Left lung (tissue), 10 donors: Measurements from ENCODE around the gene CEACAM16. TPM values are rescaled to one million over a fixed set of nuclear protein-coding genes. Genes with fewer than 3 reads are reported as not detected.

Source experiments
- ATAC-seq: fragments of 200-7000 bp; cut with Tn5 transposase; one replicate; pipeline ENCODE4 v1.9.1; 2020; ENCODE audit warnings: moderate library complexity
- DNase-seq, 4 donors: peaks; one replicate each; pipeline ENCODE4 v3.0.0-alpha.2; 2013 to 2020
- H3K27ac ChIP-seq, 2 donors: fragments of 200-600 bp; sonication (generic) in 1 of 2; one replicate each; pipeline versions ENCODE4 v1.5.0 to v1.8.0; 2020 to 2021
- H3K27me3 ChIP-seq, 2 donors: fragments of 200-600 bp; sonication (generic) in 1 of 2; one replicate each; pipeline versions ENCODE4 v1.5.0 to v1.8.0; 2020 to 2021
- H3K36me3 ChIP-seq, 2 donors: fragments of 200-600 bp; sonication (generic) in 1 of 2; one replicate each; pipeline versions ENCODE4 v1.5.0 to v1.8.0; 2020 to 2021
- H3K4me1 ChIP-seq, 2 donors: fragments of 200-600 bp; one replicate each; pipeline ENCODE4 v1.8.0; 2021
- H3K4me3 ChIP-seq, 2 donors: fragments of 200-600 bp; sonication (generic) in 1 of 2; one replicate each; pipeline versions ENCODE4 v1.5.0 to v1.8.0; 2020 to 2021; ENCODE audit warnings: mild to moderate bottlenecking in 1 of 2
- H3K9me3 ChIP-seq, 2 donors: fragments of 200-600 bp; sonication (generic) in 1 of 2; one replicate each; pipeline versions ENCODE4 v1.5.0 to v1.8.0; 2020 to 2021
- CTCF ChIP-seq, 2 donors: fragments of 200-600 bp; sonication (generic) in 1 of 2; IDR thresholded peaks; one replicate each; pipeline versions ENCODE4 v1.5.0 to v1.8.0; 2021; ENCODE audit warnings: antibody characterized with exemption in 2 of 2
- intact Hi-C, 2 donors: fragments of 100-400 bp; cut with DNase I; formaldehyde crosslinking; loops; one replicate each; pipeline versions ENCODE4 v1.11.2 to v1.14.2; 2022
- polyA plus RNA-seq, 6 donors: library from polyadenylated mRNA; unstranded; fragments of 120-200 nt; gene quantifications; one replicate each; pipeline ENCODE4 v1.2.1, GENCODE V29; 2013; ENCODE audit not compliant: insufficient read length in 6 of 6
- total RNA-seq, 2 donors: library from RNA; stranded (reverse); fragmentation: NEBNext Ultra II Directional; extraction: Animal tissue kit (Norgen Biotek cat#: 25700); gene quantifications; one replicate each; pipeline ENCODE4 v1.2.1, GENCODE V29; 2021
- donor health status: DM: no; HTN: yes; CAD: no.
- donor health status: DM: no; HTN: no; CAD: no.

CEACAM16 gene
- total and polyA plus RNA-seq, 8 donors, result 0.20 TPM; not detected in 7

- Histone ChIP-seq H3K36me3 (no peaks in the 10 kb centered on the region), H3K27me3 (no peaks in the 10 kb centered on the region), H3K27ac (peak overlapping the region; percentile 70 to 88), H3K4me3 (no peak overlapping the region), H3K9me3 (no peaks in the 10 kb centered on the region), H3K4me1 (peaks cover 16 to 78% of the 10 kb centered on the region in 2 donors)
- TF ChIP-seq CTCF (IDR thresholded peaks at IDR 0.05), result no peak
- ATAC-seq, result peak; percentile 63
- DNase-seq, result peak; percentile 24 to 71 (median 53)
- intact Hi-C loops, result loop anchor here in 1 of 2 donors (5.0 kb wide), 1 partner anchor 87 kb away; no protein-coding TSS in a partner anchor
Observed at GRCh38 chr19:44684892-44685863, 13.8 kb upstream of the CEACAM16 start.

- ATAC-seq, result peak; percentile 46
- H3K27ac ChIP-seq, result peak overlapping the region; percentile 70 to 88
- intact Hi-C loops, result loop anchor here in 1 of 2 donors (5.0 kb wide), 1 partner anchor 86 kb away; no protein-coding TSS in a partner anchor
- no peak for TF ChIP-seq CTCF (IDR thresholded peaks at IDR 0.05)
- peaks cover 16 to 82% of the 10 kb centered on the region in 2 donors for H3K4me1 ChIP-seq
- DNase-seq, result peak in 2 of 4 donors; percentile 56 to 74
- no peaks in the 10 kb centered on the region for H3K27me3 ChIP-seq
- no peaks in the 10 kb centered on the region for H3K36me3 ChIP-seq
- no peak overlapping the region for H3K4me3 ChIP-seq
- H3K9me3 ChIP-seq, result no peaks in the 10 kb centered on the region
Observed at GRCh38 chr19:44685877-44686276, 13.1 kb upstream of the CEACAM16 start.

- Histone ChIP-seq H3K9me3 (no peaks in the 10 kb centered on the region), H3K4me3 (no peak overlapping the region), H3K4me1 (peaks cover 19 to 92% of the 10 kb centered on the region in 2 donors), H3K36me3 (no peaks in the 10 kb centered on the region), H3K27ac (peak overlapping the region in 1 of 2 donors; percentile 88), H3K27me3 (no peaks in the 10 kb centered on the region)
- ATAC-seq (no peak), DNase-seq (peak in 1 of 4 donors; percentile 2)
- intact Hi-C loops, result loop anchor here in 1 of 2 donors (5.0 kb wide), 1 partner anchor 85 kb away; no protein-coding TSS in a partner anchor
- no peak for TF ChIP-seq CTCF (IDR thresholded peaks at IDR 0.05)
Observed at GRCh38 chr19:44686896-44687295, 12.1 kb upstream of the CEACAM16 start.

- Histone ChIP-seq H3K27ac (no peak overlapping the region), H3K36me3 (no peaks in the 10 kb centered on the region), H3K9me3 (no peaks in the 10 kb centered on the region), H3K4me3 (no peak overlapping the region), H3K4me1 (peaks cover 27 to 95% of the 10 kb centered on the region in 2 donors), H3K27me3 (no peaks in the 10 kb centered on the region)
- no peak for DNase-seq
- no peak for TF ChIP-seq CTCF (IDR thresholded peaks at IDR 0.05)
- ATAC-seq, result no peak
- intact Hi-C loops, result loop anchor here in 1 of 2 donors (5.0 kb wide), 1 partner anchor 84 kb away; no protein-coding TSS in a partner anchor
Observed at GRCh38 chr19:44687888-44688287, 11.1 kb upstream of the CEACAM16 start.
